Activated CD8-positive, alpha-beta T cell treated with anti-CD3 and anti-CD28 coated beads for 36 hours (primary cell): ENCODE results near the gene MPZL3. TPM values are rescaled to one million over a fixed set of nuclear protein-coding genes. Genes with fewer than 3 reads are reported as not detected.

Experiments used
- ATAC-seq: fragments of 200-7000 bp; cut with Tn5 transposase; one replicate; pipeline ENCODE4 v1.10.0; 2021; ENCODE audit warnings: mild to moderate bottlenecking, moderate library complexity
- CTCF ChIA-PET: fragments of 350-600 bp; sonication (Branson Sonifier 250); formaldehyde crosslinking; loops from one replicate; lab custom pipeline; 2021; ENCODE audit warnings: antibody characterized with exemption; lab: Charles Lee
- POLR2A ChIA-PET: fragments of 350-600 bp; sonication (Branson Sonifier 250); formaldehyde crosslinking; loops from one replicate; lab custom pipeline; 2021; ENCODE audit warnings: antibody characterized with exemption; lab: Charles Lee
- DNase-seq: peaks from one replicate; pipeline ENCODE4 v3.0.0-alpha.2; 2020
- H3K27ac Mint-ChIP-seq: one replicate; pipeline ENCODE4 v1.8.0; 2021; ENCODE audit warnings: mild to moderate bottlenecking, mixed read lengths
- H3K27me3 Mint-ChIP-seq: one replicate; pipeline ENCODE4 v1.8.0; 2021; ENCODE audit warnings: mixed read lengths
- H3K36me3 Mint-ChIP-seq: one replicate; pipeline ENCODE4 v1.8.0; 2021; ENCODE audit warnings: low read depth, mixed read lengths
- H3K4me1 Mint-ChIP-seq: one replicate; pipeline ENCODE4 v1.8.0; 2021; ENCODE audit warnings: low read depth, mixed read lengths
- H3K4me3 Mint-ChIP-seq: one replicate; pipeline ENCODE4 v1.8.0; 2021; ENCODE audit warnings: mild to moderate bottlenecking, moderate library complexity, mixed read lengths
- H3K9me3 Mint-ChIP-seq: one replicate; pipeline ENCODE4 v1.8.0; 2021; ENCODE audit warnings: mixed read lengths
- intact Hi-C: fragments of 100-400 bp; cut with micrococcal nuclease; formaldehyde crosslinking; loops from one replicate; pipeline ENCODE4 v1.10.0; 2022
- total RNA-seq, 2 experiments: library from RNA; stranded (reverse); gene quantifications; one replicate each; pipeline ENCODE4 v1.2.3, GENCODE V29; 2021
- TF ChIP-seq, protein P1 (sequence below): fragments of 200-600 bp; IDR thresholded peaks from one replicate; pipeline ENCODE4 v1.8.0; 2022; ENCODE audit warnings: antibody characterized with exemption, mild to moderate bottlenecking

MPZL3 gene
- total RNA-seq, 2 experiments from 2014 or later, result 51.1 to 51.7 TPM

- H3K36me3 Mint-ChIP-seq, result peaks cover 94% of the 10 kb centered on the region
- intact Hi-C loops, result no loop called here
- TF ChIP-seq, protein P1, sequence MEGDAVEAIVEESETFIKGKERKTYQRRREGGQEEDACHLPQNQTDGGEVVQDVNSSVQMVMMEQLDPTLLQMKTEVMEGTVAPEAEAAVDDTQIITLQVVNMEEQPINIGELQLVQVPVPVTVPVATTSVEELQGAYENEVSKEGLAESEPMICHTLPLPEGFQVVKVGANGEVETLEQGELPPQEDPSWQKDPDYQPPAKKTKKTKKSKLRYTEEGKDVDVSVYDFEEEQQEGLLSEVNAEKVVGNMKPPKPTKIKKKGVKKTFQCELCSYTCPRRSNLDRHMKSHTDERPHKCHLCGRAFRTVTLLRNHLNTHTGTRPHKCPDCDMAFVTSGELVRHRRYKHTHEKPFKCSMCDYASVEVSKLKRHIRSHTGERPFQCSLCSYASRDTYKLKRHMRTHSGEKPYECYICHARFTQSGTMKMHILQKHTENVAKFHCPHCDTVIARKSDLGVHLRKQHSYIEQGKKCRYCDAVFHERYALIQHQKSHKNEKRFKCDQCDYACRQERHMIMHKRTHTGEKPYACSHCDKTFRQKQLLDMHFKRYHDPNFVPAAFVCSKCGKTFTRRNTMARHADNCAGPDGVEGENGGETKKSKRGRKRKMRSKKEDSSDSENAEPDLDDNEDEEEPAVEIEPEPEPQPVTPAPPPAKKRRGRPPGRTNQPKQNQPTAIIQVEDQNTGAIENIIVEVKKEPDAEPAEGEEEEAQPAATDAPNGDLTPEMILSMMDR, result no peak
- H3K27me3 Mint-ChIP-seq, result no peaks in the 10 kb centered on the region
- H3K9me3 Mint-ChIP-seq, result peaks cover 14% of the 10 kb centered on the region
- DNase-seq, result no peak
- CTCF ChIA-PET, result interaction anchor here (1.5 to 4.3 kb wide), 3 partner anchors 10 to 25 kb away, joined by 8 to 41 read pairs (median 11); no protein-coding TSS in a partner anchor
- no peak overlapping the region for H3K27ac Mint-ChIP-seq
- H3K4me3 Mint-ChIP-seq, result peak overlapping the region; percentile 96
- ATAC-seq, result peak; percentile 18
- H3K4me1 Mint-ChIP-seq, result peaks cover 74% of the 10 kb centered on the region
- POLR2A ChIA-PET, result interaction anchor here (0.6 to 19.8 kb wide), 13 partner anchors 10 to 389 kb away, joined by 3 to 364 read pairs (median 15); partner anchors contain the start of genes CD3D, CD3E, MPZL2 and MPZL3
Observed at GRCh38 chr11:118223570-118223969, 28.6 kb downstream of the MPZL3 start.

DNA sequence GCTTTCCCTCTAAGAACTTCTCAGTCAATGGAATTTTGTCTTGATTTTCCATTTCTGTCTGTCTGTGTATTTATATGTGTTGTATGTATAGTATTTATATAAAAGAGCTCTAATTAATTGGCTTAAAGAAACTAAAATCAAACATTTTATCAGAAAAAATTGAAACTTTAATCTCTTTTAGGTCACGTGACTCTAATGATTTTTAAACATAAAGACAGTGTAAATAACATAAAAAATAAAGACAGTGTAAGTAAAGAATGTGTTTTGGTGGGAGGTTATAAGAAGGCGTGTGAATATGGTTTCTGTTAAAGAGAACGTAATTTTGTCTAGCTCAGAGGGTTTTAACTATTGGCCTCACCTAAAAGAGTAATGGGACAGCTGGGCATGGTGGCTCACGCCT is 29.7 kb downstream of the MPZL3 start:
- intact Hi-C loops, result no loop called here
- peak overlapping the region; percentile 96 for H3K4me3 Mint-ChIP-seq
- peaks cover 71% of the 10 kb centered on the region for H3K4me1 Mint-ChIP-seq
- H3K9me3 Mint-ChIP-seq, result peaks cover 14% of the 10 kb centered on the region
- DNase-seq, result no peak
- no peak for ATAC-seq
- peaks cover 92% of the 10 kb centered on the region for H3K36me3 Mint-ChIP-seq
- POLR2A ChIA-PET, result interaction anchor here (0.5 to 19.8 kb wide), 13 partner anchors 10 to 182 kb away, joined by 3 to 364 read pairs (median 5); partner anchors contain the start of genes CD3E and MPZL3
- CTCF ChIA-PET, result interaction anchor here (0.6 to 10.2 kb wide), 7 partner anchors 9 to 68 kb away, joined by 3 to 100 read pairs (median 4); no protein-coding TSS in a partner anchor
- peak overlapping the region; percentile 100 for H3K27ac Mint-ChIP-seq
- H3K27me3 Mint-ChIP-seq, result no peaks in the 10 kb centered on the region
- TF ChIP-seq, protein P1, result no peak

DNA sequence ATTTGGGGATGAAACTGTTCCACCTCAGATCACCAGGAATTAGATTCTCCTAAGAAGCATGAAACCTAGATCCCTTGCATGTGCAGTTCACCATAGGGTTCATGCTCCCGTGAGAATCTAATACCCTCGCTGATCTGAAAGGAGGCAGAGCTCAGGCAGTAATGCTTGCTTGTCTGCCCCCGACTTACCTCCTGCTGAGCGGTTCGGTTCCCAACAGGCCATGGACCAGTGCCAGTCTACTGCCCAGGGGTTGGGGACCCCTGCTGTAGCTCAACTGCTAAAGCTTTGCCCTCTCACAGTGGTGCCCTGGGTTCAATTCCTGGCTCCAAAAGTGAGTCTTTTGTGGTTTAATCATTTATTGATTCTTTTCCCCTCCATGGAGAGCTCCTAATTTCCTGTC is 30.7 kb downstream of the MPZL3 start:
- Mint-ChIP-seq H3K4me3 (peak overlapping the region; percentile 96), H3K4me1 (peaks cover 69% of the 10 kb centered on the region), H3K36me3 (peaks cover 85% of the 10 kb centered on the region), H3K27ac (peak overlapping the region; percentile 100), H3K9me3 (peaks cover 12% of the 10 kb centered on the region), H3K27me3 (no peaks in the 10 kb centered on the region)
- ATAC-seq, result no peak
- ChIA-PET POLR2A (interaction anchor here (0.7 to 19.8 kb wide), 14 partner anchors 9 to 221 kb away, joined by 3 to 364 read pairs (median 5); partner anchors contain the start of gene CD3E), CTCF (interaction anchor here (1.2 to 10.2 kb wide), 6 partner anchors 18 to 69 kb away, joined by 3 to 100 read pairs (median 6); no protein-coding TSS in a partner anchor)
- intact Hi-C loops, result no loop called here
- TF ChIP-seq, protein P1, result no peak
- DNase-seq, result peak; percentile 54

DNA sequence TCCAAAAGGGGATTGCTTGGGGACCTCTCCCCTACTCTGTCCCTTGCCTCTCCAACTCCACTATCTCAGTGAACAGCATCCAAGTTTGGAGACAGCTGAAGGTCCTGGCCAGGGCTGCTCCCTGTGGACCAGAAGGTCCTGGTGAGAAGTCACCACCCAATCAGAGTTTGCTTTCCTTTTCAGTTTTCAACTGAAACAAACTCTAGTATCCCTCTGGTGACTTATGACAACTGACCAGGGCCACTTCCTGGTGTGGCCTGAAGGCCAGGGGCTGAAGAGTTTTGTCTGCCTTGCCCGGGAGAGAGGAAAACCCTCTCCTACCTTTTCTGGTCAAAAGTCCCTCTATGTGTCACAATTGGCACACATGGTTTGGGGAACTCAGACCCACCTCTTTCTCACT is 32.4 kb downstream of the MPZL3 start:
- CTCF ChIA-PET, result interaction anchor here (0.7 to 10.2 kb wide), 4 partner anchors 17 to 20 kb away, joined by 3 to 100 read pairs (median 4); no protein-coding TSS in a partner anchor
- ATAC-seq (no peak), DNase-seq (no peak)
- TF ChIP-seq, protein P1, result no peak
- H3K27ac Mint-ChIP-seq, result peak overlapping the region; percentile 100
- peaks cover 3% of the 10 kb centered on the region for H3K9me3 Mint-ChIP-seq
- POLR2A ChIA-PET, result interaction anchor here (1.3 to 19.8 kb wide), 10 partner anchors 10 to 405 kb away, joined by 3 to 364 read pairs (median 44); partner anchors contain the start of genes CD3D, CD3E and MPZL3
- peaks cover 81% of the 10 kb centered on the region for H3K36me3 Mint-ChIP-seq
- peak overlapping the region; percentile 96 for H3K4me3 Mint-ChIP-seq
- H3K4me1 Mint-ChIP-seq, result peaks cover 64% of the 10 kb centered on the region
- H3K27me3 Mint-ChIP-seq, result no peaks in the 10 kb centered on the region
- intact Hi-C loops, result loop anchor here (5.0 kb wide), 3 partner anchors 33 to 123 kb away; partner anchors contain the start of genes CD3D, CD3G and MPZL3

DNA sequence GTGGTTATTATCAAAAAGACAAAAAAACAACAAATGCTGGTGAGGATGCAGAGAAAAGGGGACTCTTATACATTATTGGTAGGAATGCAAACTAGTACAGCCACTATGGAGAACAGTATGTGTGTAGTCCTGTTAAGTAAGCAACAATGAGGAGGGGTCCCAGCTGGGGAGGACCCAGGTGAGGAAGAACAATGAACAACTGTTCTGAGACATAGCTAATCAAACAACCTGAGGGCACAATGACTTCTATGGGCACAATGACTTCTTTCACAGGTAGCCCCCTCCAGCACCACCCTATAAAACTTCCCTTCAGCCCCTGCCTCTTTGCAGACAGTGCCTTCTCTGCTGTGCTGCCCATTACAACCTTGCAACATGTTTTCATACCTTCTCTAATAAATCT is 32.9 kb downstream of the MPZL3 start:
- intact Hi-C loops, result loop anchor here (5.0 kb wide), 3 partner anchors 33 to 123 kb away; partner anchors contain the start of genes CD3D, CD3G and MPZL3
- Mint-ChIP-seq H3K4me3 (peak overlapping the region; percentile 96), H3K36me3 (peaks cover 83% of the 10 kb centered on the region), H3K27ac (peak overlapping the region; percentile 100), H3K9me3 (peaks cover 3% of the 10 kb centered on the region), H3K4me1 (peaks cover 66% of the 10 kb centered on the region), H3K27me3 (no peaks in the 10 kb centered on the region)
- POLR2A ChIA-PET, result interaction anchor here (1.0 to 19.8 kb wide), 11 partner anchors 9 to 404 kb away, joined by 3 to 364 read pairs (median 27); partner anchors contain the start of genes CD3D, CD3E and MPZL3
- DNase-seq, result no peak
- TF ChIP-seq, protein P1, result no peak
- CTCF ChIA-PET, result interaction anchor here (1.0 to 10.2 kb wide), 4 partner anchors 17 to 33 kb away, joined by 3 to 100 read pairs (median 6); partner anchors contain the start of gene MPZL3
- ATAC-seq, result no peak
